WTC11 (cell line): ENCODE results near the gene IFNGR1. TPM values are rescaled to one million over a fixed set of nuclear protein-coding genes. Genes with fewer than 3 reads are reported as not detected.

Experiments
- ATAC-seq: fragments of 200-7000 bp; cut with Tn5 transposase; 2 replicates; pipeline ENCODE4 v1.10.0; 2021; ENCODE audit warnings: mild to moderate bottlenecking, moderate library complexity
- CTCF ChIA-PET: fragments of 300-600 bp; sonication (Branson Sonifier 250); formaldehyde crosslinking; loops from one replicate; lab custom pipeline; 2021; ENCODE audit warnings: antibody characterized with exemption; lab: Charles Lee
- POLR2A ChIA-PET: fragments of 350-600 bp; sonication (Branson Sonifier 250); formaldehyde crosslinking; loops from one replicate; lab custom pipeline; 2021; ENCODE audit warnings: antibody characterized with exemption; lab: Charles Lee
- DNase-seq: peaks from one replicate; pipeline ENCODE4 v3.0.0; 2021; ENCODE audit warnings: low spot score
- H3K27ac Mint-ChIP-seq: 2 replicates; pipeline ENCODE4 v1.8.0; 2021; ENCODE audit warnings: mixed read lengths
- H3K27me3 Mint-ChIP-seq: 2 replicates; pipeline ENCODE4 v1.8.0; 2021; ENCODE audit warnings: low read depth, mild to moderate bottlenecking, moderate library complexity, mixed read lengths
- H3K36me3 Mint-ChIP-seq: 2 replicates; pipeline ENCODE4 v1.8.0; 2021; ENCODE audit warnings: mixed read lengths
- H3K4me1 Mint-ChIP-seq: 2 replicates; pipeline ENCODE4 v1.8.0; 2022; ENCODE audit warnings: mixed read lengths
- H3K4me3 Mint-ChIP-seq: 2 replicates; pipeline ENCODE4 v1.8.0; 2021; ENCODE audit warnings: mild to moderate bottlenecking, moderate library complexity, mixed read lengths
- H3K9me3 Mint-ChIP-seq: 2 replicates; pipeline ENCODE4 v1.8.0; 2021; ENCODE audit warnings: mixed read lengths
- AFF4 ChIP-seq: sonication (generic); formaldehyde crosslinking; IDR thresholded peaks from 2 replicates; pipeline ENCODE4 v1.8.1; 2023; ENCODE audit warnings: mild to moderate bottlenecking, missing genetic modification reagents, borderline replicate concordance
- AR ChIP-seq: fragments of 250-450 bp; sonication (Bioruptor Pico); IDR thresholded peaks from 2 replicates; pipeline ENCODE4 v1.9.0; 2021; ENCODE audit warnings: mild to moderate bottlenecking
- CBFB ChIP-seq: sonication (generic); formaldehyde crosslinking; IDR thresholded peaks from 2 replicates; pipeline ENCODE4 v1.8.1; 2022; ENCODE audit warnings: mild to moderate bottlenecking, low read depth, missing genetic modification reagents
- CREB1 ChIP-seq: sonication (generic); formaldehyde crosslinking; IDR thresholded peaks from 2 replicates; pipeline ENCODE4 v1.8.0; 2023; ENCODE audit warnings: mild to moderate bottlenecking, missing genetic modification reagents
- CTCF ChIP-seq: fragments of 200-600 bp; IDR thresholded peaks from 2 replicates; pipeline ENCODE4 v1.8.0; 2022; ENCODE audit warnings: antibody characterized with exemption
- E2F1 ChIP-seq: sonication (generic); formaldehyde crosslinking; IDR thresholded peaks from 2 replicates; pipeline ENCODE4 v1.8.0; 2022; ENCODE audit warnings: mild to moderate bottlenecking, missing genetic modification reagents
- E2F4 ChIP-seq: sonication (generic); formaldehyde crosslinking; IDR thresholded peaks from 2 replicates; pipeline ENCODE4 v1.8.1; 2022; ENCODE audit warnings: low read depth, mild to moderate bottlenecking, moderate library complexity, missing genetic modification reagents, borderline replicate concordance
- GABPB1 ChIP-seq: sonication (generic); formaldehyde crosslinking; IDR thresholded peaks from 2 replicates; pipeline ENCODE4 v1.8.1; 2023; ENCODE audit warnings: mild to moderate bottlenecking, missing genetic modification reagents
- GRHL2 ChIP-seq: fragments of 250-450 bp; sonication (Bioruptor Pico); IDR thresholded peaks from 2 replicates; pipeline ENCODE4 v1.8.0; 2022; ENCODE audit warnings: mild to moderate bottlenecking, moderate library complexity; ENCODE audit not compliant: insufficient replicate concordance, severe bottlenecking
- HMGXB4 ChIP-seq: sonication (generic); formaldehyde crosslinking; IDR thresholded peaks from 2 replicates; pipeline ENCODE4 v1.8.1; 2023; ENCODE audit warnings: mild to moderate bottlenecking, moderate library complexity, missing genetic modification reagents
- JUN ChIP-seq: sonication (generic); formaldehyde crosslinking; IDR thresholded peaks from 2 replicates; pipeline ENCODE4 v1.8.0; 2023; ENCODE audit warnings: mild to moderate bottlenecking, missing genetic modification reagents
- MAX ChIP-seq: sonication (generic); formaldehyde crosslinking; IDR thresholded peaks from 2 replicates; pipeline ENCODE4 v1.8.0; 2022; ENCODE audit warnings: mild to moderate bottlenecking, missing genetic modification reagents
- RORB ChIP-seq: fragments of 250-450 bp; sonication (Bioruptor Pico); IDR thresholded peaks from 2 replicates; pipeline ENCODE4 v1.9.0; 2021; ENCODE audit warnings: mild to moderate bottlenecking
- SOX15 ChIP-seq: fragments of 250-450 bp; sonication (Bioruptor Pico); IDR thresholded peaks from 2 replicates; pipeline ENCODE4 v1.9.0; 2021; ENCODE audit warnings: mild to moderate bottlenecking
- STAT6 ChIP-seq: sonication (generic); formaldehyde crosslinking; conservative IDR thresholded peaks from 2 replicates; pipeline ENCODE4 v1.8.1; 2023; ENCODE audit warnings: mild to moderate bottlenecking, low read depth, missing genetic modification reagents, moderate library complexity
- TEAD4 ChIP-seq: sonication (generic); formaldehyde crosslinking; IDR thresholded peaks from 2 replicates; pipeline ENCODE4 v1.8.0; 2022; ENCODE audit warnings: mild to moderate bottlenecking, missing genetic modification reagents
- ZNF121 ChIP-seq: sonication (generic); formaldehyde crosslinking; IDR thresholded peaks from 2 replicates; pipeline ENCODE4 v1.8.0; 2023; ENCODE audit warnings: missing genetic modification reagents
- ZNF138 ChIP-seq: sonication (generic); formaldehyde crosslinking; conservative IDR thresholded peaks from 2 replicates; pipeline ENCODE4 v1.8.1; 2022; ENCODE audit warnings: mild to moderate bottlenecking, moderate library complexity, missing genetic modification reagents
- ZNF396 ChIP-seq: fragments of 250-450 bp; sonication (Bioruptor Pico); IDR thresholded peaks from 2 replicates; pipeline ENCODE4 v1.8.0; 2021; ENCODE audit warnings: mild to moderate bottlenecking, moderate library complexity, borderline replicate concordance
- total RNA-seq: library from RNA; stranded (reverse); gene quantifications from 3 replicates; pipeline ENCODE4 v1.2.3, GENCODE V29; 2021

The IFNGR1 gene
- total RNA-seq, 1 experiment from 2014 or later, result 17.6 TPM

- Mint-ChIP-seq H3K36me3 (no peaks in the 10 kb centered on the region), H3K4me3 (no peak overlapping the region), H3K27me3 (no peaks in the 10 kb centered on the region), H3K9me3 (peaks cover 4% of the 10 kb centered on the region; the same call in 1 of the 2 replicates), H3K27ac (no peak overlapping the region), H3K4me1 (0 out of 2 replicates have a peak, but pooled peaks cover 2% of the 10 kb centered on the region)
- DNase-seq (no peak), ATAC-seq (no peak)
- CTCF ChIA-PET, result no interaction called here
- TF ChIP-seq GABPB1 (CRISPR knock-in tag), result no peak
- POLR2A ChIA-PET, result no interaction called here
Measured at GRCh38 chr6:137226697-137227096, 7.5 kb upstream of the IFNGR1 start.

- CTCF ChIA-PET, result no interaction called here
- TF ChIP-seq JUN (CRISPR knock-in tag) (no peak), CBFB (CRISPR knock-in tag) (no peak), ZNF121 (no peak), GRHL2 (no peak), STAT6 (CRISPR knock-in tag) (no peak), RORB (CRISPR knock-in tag) (no peak), ZNF138 (CRISPR knock-in tag) (no peak), TEAD4 (CRISPR knock-in tag) (no peak), AFF4 (CRISPR knock-in tag) (no peak), SOX15 (CRISPR knock-in tag) (no peak), MAX (CRISPR knock-in tag) (no peak), E2F1 (CRISPR knock-in tag) (no peak), CTCF (no peak), HMGXB4 (no peak), AR (no peak), E2F4 (CRISPR knock-in tag) (no peak), CREB1 (CRISPR knock-in tag) (no peak), ZNF396 (CRISPR knock-in tag) (no peak)
Measured at GRCh38 chr6:137224799-137225198, 5.6 kb upstream of the IFNGR1 start.

More at GRCh38 chr6:137224799-137225198, 5.6 kb upstream of the IFNGR1 start:
- no peak overlapping the region for H3K4me3 Mint-ChIP-seq
- no peaks in the 10 kb centered on the region for H3K27me3 Mint-ChIP-seq
- no peak for ATAC-seq
- no peaks in the 10 kb centered on the region for H3K36me3 Mint-ChIP-seq
- DNase-seq, result no peak
- POLR2A ChIA-PET, result no interaction called here
- H3K4me1 Mint-ChIP-seq, result peaks cover 6% of the 10 kb centered on the region
- H3K27ac Mint-ChIP-seq, result no peak overlapping the region
- peaks cover 4% of the 10 kb centered on the region; the same call in 1 of the 2 replicates for H3K9me3 Mint-ChIP-seq
